Neural progenitor cell (in vitro differentiated cells): Measurements from ENCODE around the gene CEP128. TPM values are rescaled to one million over a fixed set of nuclear protein-coding genes. Genes with fewer than 3 reads are reported as not detected.

ENCODE experiments used
- DNase-seq: peaks from one replicate; pipeline ENCODE4 v3.0.0-alpha.2; 2016; ENCODE audit warnings: low spot score
- H2AFZ ChIP-seq: fragments of 200-600 bp; sonication (generic); replicated peaks from 2 replicates; pipeline ENCODE4 v1.6.1; 2016; ENCODE audit warnings: antibody characterized with exemption
- H3F3A ChIP-seq: fragments of 200-600 bp; sonication (generic); 2 replicates; pipeline ENCODE4 v1.6.1; 2016; ENCODE audit warnings: antibody characterized with exemption, low read depth
- H3K27ac ChIP-seq: fragments of 200-600 bp; sonication (generic); 2 replicates; pipeline ENCODE4 v1.5.1; 2016; ENCODE audit warnings: mild to moderate bottlenecking
- H3K27me3 ChIP-seq: fragments of 200-600 bp; sonication (generic); 2 replicates; pipeline ENCODE4 v1.6.1; 2016; ENCODE audit warnings: mild to moderate bottlenecking, moderate library complexity
- H3K36me3 ChIP-seq: fragments of 200-600 bp; sonication (generic); 2 replicates; pipeline ENCODE4 v1.5.1; 2016
- H3K4me1 ChIP-seq: fragments of 200-600 bp; sonication (generic); 2 replicates; pipeline ENCODE4 v1.6.1; 2016; ENCODE audit warnings: mixed run types
- H3K4me2 ChIP-seq: fragments of 200-600 bp; sonication (generic); 2 replicates; pipeline ENCODE4 v1.6.1; 2016
- H3K4me3 ChIP-seq: fragments of 200-600 bp; sonication (generic); 2 replicates; pipeline ENCODE4 v1.5.1; 2016
- H3K79me2 ChIP-seq: fragments of 200-600 bp; sonication (generic); 2 replicates; pipeline ENCODE4 v1.6.1; 2016; ENCODE audit warnings: low read depth
- H3K9ac ChIP-seq: fragments of 200-600 bp; sonication (generic); 2 replicates; pipeline ENCODE4 v1.6.1; 2016
- H3K9me3 ChIP-seq: fragments of 200-600 bp; sonication (generic); 2 replicates; pipeline ENCODE4 v1.5.1; 2016; ENCODE audit warnings: low read depth
- H4K20me1 ChIP-seq: fragments of 200-600 bp; sonication (generic); 2 replicates; pipeline ENCODE4 v1.6.1; 2016; ENCODE audit warnings: low read depth
- H3K27ac Mint-ChIP-seq: 3 replicates; pipeline ENCODE4 v1.8.0; 2021; ENCODE audit warnings: mixed read lengths
- H3K27me3 Mint-ChIP-seq: 2 replicates; pipeline ENCODE4 v1.8.0; 2022; ENCODE audit warnings: low read depth, mild to moderate bottlenecking, inconsistent platforms, moderate library complexity, mixed read lengths; ENCODE audit not compliant: insufficient read depth
- H3K36me3 Mint-ChIP-seq: 3 replicates; pipeline ENCODE4 v1.8.0; 2021; ENCODE audit warnings: mixed read lengths
- H3K4me1 Mint-ChIP-seq: 3 replicates; pipeline ENCODE4 v1.8.0; 2021; ENCODE audit warnings: mixed read lengths
- H3K4me3 Mint-ChIP-seq: 3 replicates; pipeline ENCODE4 v1.8.0; 2021; ENCODE audit warnings: mild to moderate bottlenecking, moderate library complexity, mixed read lengths
- H3K9me3 Mint-ChIP-seq: 3 replicates; pipeline ENCODE4 v1.8.0; 2020; ENCODE audit warnings: mixed read lengths
- CTCF ChIP-seq: fragments of 200-600 bp; sonication (generic); IDR thresholded peaks from 2 replicates; pipeline ENCODE4 v1.5.1; 2017; ENCODE audit warnings: antibody characterized with exemption, mild to moderate bottlenecking
- EZH2 ChIP-seq: fragments of 200-600 bp; sonication (generic); IDR thresholded peaks from 2 replicates; pipeline ENCODE4 v1.6.1; 2017; ENCODE audit warnings: antibody characterized with exemption, mild to moderate bottlenecking, moderate library complexity
- EZH2phosphoT487 ChIP-seq: fragments of 200-600 bp; sonication (generic); IDR thresholded peaks from 2 replicates; pipeline ENCODE4 v1.6.1; 2017; ENCODE audit warnings: antibody characterized with exemption
- total RNA-seq: library from RNA; depleted of rRNA; stranded (reverse); fragments of >200 nt; gene quantifications from 2 replicates; pipeline ENCODE4 v1.2.3, GENCODE V29; 2015; ENCODE audit warnings: low replicate concordance

CEP128 gene
- total RNA-seq, 1 donor from 2014 or later: 12.1 TPM

DNA sequence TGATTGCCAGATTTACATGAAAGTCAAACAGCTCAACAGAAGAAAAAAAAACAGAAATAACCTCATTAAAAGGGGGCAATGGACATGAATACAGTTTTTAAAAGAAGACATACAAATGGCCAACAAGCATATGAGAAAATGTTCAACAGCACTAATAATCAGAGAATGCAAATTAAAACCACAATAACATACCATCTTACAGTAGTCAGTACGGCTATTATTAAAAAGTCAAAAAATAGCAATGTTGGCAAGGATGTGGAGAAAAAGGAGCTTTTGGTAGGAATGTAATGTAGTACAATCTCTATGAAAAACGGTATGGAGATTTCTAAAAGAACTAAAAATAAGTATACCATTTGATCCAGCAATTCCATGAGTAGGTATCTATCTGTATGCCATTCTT, 272.1 kb downstream of the CEP128 start:
- Histone ChIP-seq H3K36me3 (no peaks in the 10 kb centered on the region), H3K9me3 (no peaks in the 10 kb centered on the region), H3K27me3 (no peaks in the 10 kb centered on the region), H3F3A (peaks cover 11% of the 10 kb centered on the region), H2AFZ (no peak overlapping the region), H3K4me1 (peaks cover 25% of the 10 kb centered on the region), H3K79me2 (no peaks in the 10 kb centered on the region), H3K27ac (no peak overlapping the region), H3K9ac (no peak overlapping the region), H3K4me3 (no peak overlapping the region), H3K4me2 (no peak overlapping the region), H4K20me1 (no peaks in the 10 kb centered on the region)
- Mint-ChIP-seq H3K27ac (no peak overlapping the region), H3K4me3 (no peak overlapping the region), H3K9me3 (peaks cover 2% of the 10 kb centered on the region), H3K36me3 (no peaks in the 10 kb centered on the region), H3K27me3 (no peaks in the 10 kb centered on the region), H3K4me1 (no peaks in the 10 kb centered on the region)
- DNase-seq: no peak
- TF ChIP-seq CTCF (no peak), EZH2 (no peak), EZH2phosphoT487 (no peak)

DNA sequence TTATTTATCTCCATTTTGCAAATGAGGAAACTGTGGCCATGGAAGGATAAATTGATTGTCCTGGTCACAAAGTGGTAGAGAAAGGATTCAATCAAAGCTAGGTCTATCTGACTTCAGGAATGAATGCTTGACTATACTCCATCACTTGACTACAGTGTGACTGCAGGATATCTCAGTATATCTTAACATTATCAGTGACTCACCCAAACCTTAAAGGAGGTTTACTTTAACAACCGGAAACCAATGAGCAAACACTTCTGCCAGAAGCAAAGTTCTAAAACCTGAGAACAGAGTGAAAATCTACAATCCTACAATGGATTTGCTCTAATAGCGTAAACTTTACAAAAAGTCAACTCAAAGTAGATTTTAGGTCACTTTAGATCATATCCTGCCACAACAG, 277.0 kb downstream of the CEP128 start:
- TF ChIP-seq EZH2 (no peak), EZH2phosphoT487 (no peak), CTCF (no peak)
- H3F3A ChIP-seq: peaks cover 11% of the 10 kb centered on the region
- H3K27me3 ChIP-seq: no peaks in the 10 kb centered on the region
- H3K27ac ChIP-seq: no peak overlapping the region
- H3K9ac ChIP-seq: no peak overlapping the region
- no peaks in the 10 kb centered on the region for H3K36me3 ChIP-seq
- H3K4me1 ChIP-seq: peaks cover 25% of the 10 kb centered on the region
- DNase-seq: no peak
- no peaks in the 10 kb centered on the region for H3K9me3 ChIP-seq
- Mint-ChIP-seq H3K27ac (no peak overlapping the region), H3K4me1 (no peaks in the 10 kb centered on the region), H3K9me3 (peaks cover 2% of the 10 kb centered on the region), H3K36me3 (no peaks in the 10 kb centered on the region), H3K4me3 (no peak overlapping the region), H3K27me3 (no peaks in the 10 kb centered on the region)
- H3K4me3 ChIP-seq: no peak overlapping the region
- H3K79me2 ChIP-seq: no peaks in the 10 kb centered on the region
- no peaks in the 10 kb centered on the region for H4K20me1 ChIP-seq
- H2AFZ ChIP-seq: no peak overlapping the region
- no peak overlapping the region for H3K4me2 ChIP-seq

- H3K4me3 ChIP-seq: no peak overlapping the region
- H3K9me3 Mint-ChIP-seq: peaks cover 2% of the 10 kb centered on the region
- H3K36me3 ChIP-seq: no peaks in the 10 kb centered on the region
- H3K36me3 Mint-ChIP-seq: no peaks in the 10 kb centered on the region
- H3K27me3 Mint-ChIP-seq: no peaks in the 10 kb centered on the region
- H3K9me3 ChIP-seq: no peaks in the 10 kb centered on the region
- H3K79me2 ChIP-seq: no peaks in the 10 kb centered on the region
- TF ChIP-seq EZH2 (no peak), EZH2phosphoT487 (no peak), CTCF (no peak)
- no peak overlapping the region for H3K9ac ChIP-seq
- H2AFZ ChIP-seq: no peak overlapping the region
- no peak overlapping the region for H3K27ac ChIP-seq
- H3K27ac Mint-ChIP-seq: no peak overlapping the region
- H3K4me1 ChIP-seq: peaks cover 31% of the 10 kb centered on the region
- H3K27me3 ChIP-seq: no peaks in the 10 kb centered on the region
- H3F3A ChIP-seq: peaks cover 11% of the 10 kb centered on the region
- H3K4me2 ChIP-seq: no peak overlapping the region
- no peak overlapping the region for H3K4me3 Mint-ChIP-seq
- DNase-seq: no peak
- no peaks in the 10 kb centered on the region for H4K20me1 ChIP-seq
- H3K4me1 Mint-ChIP-seq: peaks cover 4% of the 10 kb centered on the region
Measured at GRCh38 chr14:80663541-80663940, 278.0 kb downstream of the CEP128 start.
